OCI-LY7 (cell line): ENCODE measurements around the gene KLHDC9.

Experiments used
- EZH2phosphoT487 ChIP-seq: fragments of 200-600 bp; sonication (generic); IDR thresholded peaks from 2 replicates; pipeline ENCODE4 v1.6.1; 2018; ENCODE audit warnings: low read depth, borderline replicate concordance, mild to moderate bottlenecking, mixed run types, antibody characterized with exemption, low read length, moderate library complexity, mixed read lengths
- TF ChIP-seq, protein P1 (sequence below): fragments of 200-600 bp; sonication (generic); conservative IDR thresholded peaks from 2 replicates; pipeline ENCODE4 v1.5.1; 2014; ENCODE audit warnings: mild to moderate bottlenecking, antibody characterized with exemption, low read length, moderate library complexity, mixed read lengths

- TF ChIP-seq, protein P1, sequence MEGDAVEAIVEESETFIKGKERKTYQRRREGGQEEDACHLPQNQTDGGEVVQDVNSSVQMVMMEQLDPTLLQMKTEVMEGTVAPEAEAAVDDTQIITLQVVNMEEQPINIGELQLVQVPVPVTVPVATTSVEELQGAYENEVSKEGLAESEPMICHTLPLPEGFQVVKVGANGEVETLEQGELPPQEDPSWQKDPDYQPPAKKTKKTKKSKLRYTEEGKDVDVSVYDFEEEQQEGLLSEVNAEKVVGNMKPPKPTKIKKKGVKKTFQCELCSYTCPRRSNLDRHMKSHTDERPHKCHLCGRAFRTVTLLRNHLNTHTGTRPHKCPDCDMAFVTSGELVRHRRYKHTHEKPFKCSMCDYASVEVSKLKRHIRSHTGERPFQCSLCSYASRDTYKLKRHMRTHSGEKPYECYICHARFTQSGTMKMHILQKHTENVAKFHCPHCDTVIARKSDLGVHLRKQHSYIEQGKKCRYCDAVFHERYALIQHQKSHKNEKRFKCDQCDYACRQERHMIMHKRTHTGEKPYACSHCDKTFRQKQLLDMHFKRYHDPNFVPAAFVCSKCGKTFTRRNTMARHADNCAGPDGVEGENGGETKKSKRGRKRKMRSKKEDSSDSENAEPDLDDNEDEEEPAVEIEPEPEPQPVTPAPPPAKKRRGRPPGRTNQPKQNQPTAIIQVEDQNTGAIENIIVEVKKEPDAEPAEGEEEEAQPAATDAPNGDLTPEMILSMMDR, result no peak
- TF ChIP-seq EZH2phosphoT487, result no peak
Observed at GRCh38 chr1:161090617-161091016, 7.5 kb upstream of the KLHDC9 start.
